Stimulated activated CD8-positive, alpha-beta memory T cell treated with anti-CD3 and anti-CD28 coated beads, Interleukin-15, amount 100 ng/mL, for 1 hour (primary cell): ENCODE measurements around the gene NCS1.

ENCODE experiments used
- DNase-seq: peaks from one replicate; pipeline ENCODE4 v3.0.0-alpha.2; 2020; ENCODE audit warnings: low read depth

The NCS1 gene

GRCh38 chr9:130194378-130194932 is 22.3 kb downstream of the NCS1 start:
- no peak for DNase-seq

- DNase-seq = no peak
Observed at GRCh38 chr9:130195638-130196037, 23.4 kb downstream of the NCS1 start.

GRCh38 chr9:130196643-130197042 is 24.4 kb downstream of the NCS1 start:
- no peak for DNase-seq

GRCh38 chr9:130197386-130197785 is 25.2 kb downstream of the NCS1 start:
- no peak for DNase-seq

- DNase-seq = no peak
Observed at GRCh38 chr9:130197888-130198287, 25.7 kb downstream of the NCS1 start.

GRCh38 chr9:130198501-130199179 is 26.4 kb downstream of the NCS1 start:
- DNase-seq = no peak

GRCh38 chr9:130199605-130200004 is 27.4 kb downstream of the NCS1 start:
- no peak for DNase-seq

GRCh38 chr9:130200038-130200849 is 28.0 kb downstream of the NCS1 start:
- no peak for DNase-seq

- DNase-seq = no peak
Observed at GRCh38 chr9:130201399-130201873, 29.2 kb downstream of the NCS1 start.

- DNase-seq = no peak
Observed at GRCh38 chr9:130201974-130202373, 29.8 kb downstream of the NCS1 start.

GRCh38 chr9:130204341-130204740 is 32.1 kb downstream of the NCS1 start:
- DNase-seq = no peak

- DNase-seq = no peak
Observed at GRCh38 chr9:130204959-130205358, 32.8 kb downstream of the NCS1 start.

GRCh38 chr9:130205912-130206311 is 33.7 kb downstream of the NCS1 start:
- DNase-seq = no peak

- DNase-seq = no peak
Observed at GRCh38 chr9:130206579-130206978, 34.4 kb downstream of the NCS1 start.

- no peak for DNase-seq
Observed at GRCh38 chr9:130207241-130207992, 35.2 kb downstream of the NCS1 start.

GRCh38 chr9:130208600-130209347 is 36.6 kb downstream of the NCS1 start:
- no peak for DNase-seq

- DNase-seq = no peak
Observed at GRCh38 chr9:130209422-130209821, 37.2 kb downstream of the NCS1 start.

GRCh38 chr9:130211548-130212226 is 39.5 kb downstream of the NCS1 start:
- no peak for DNase-seq

- DNase-seq = no peak
Observed at GRCh38 chr9:130212543-130213297, 40.5 kb downstream of the NCS1 start.
